C4-2B (cell line): Measurements from ENCODE around the gene BICRA.

Source experiments
- ZFX ChIP-seq: fragments of 450-650 bp; IDR thresholded peaks from 2 replicates; pipeline ENCODE4 v1.6.1; 2017
- TF ChIP-seq, protein P1 (sequence below): fragments of 450-650 bp; conservative IDR thresholded peaks from 2 replicates; pipeline ENCODE4 v1.5.1; 2017; ENCODE audit warnings: mild to moderate bottlenecking

DNA sequence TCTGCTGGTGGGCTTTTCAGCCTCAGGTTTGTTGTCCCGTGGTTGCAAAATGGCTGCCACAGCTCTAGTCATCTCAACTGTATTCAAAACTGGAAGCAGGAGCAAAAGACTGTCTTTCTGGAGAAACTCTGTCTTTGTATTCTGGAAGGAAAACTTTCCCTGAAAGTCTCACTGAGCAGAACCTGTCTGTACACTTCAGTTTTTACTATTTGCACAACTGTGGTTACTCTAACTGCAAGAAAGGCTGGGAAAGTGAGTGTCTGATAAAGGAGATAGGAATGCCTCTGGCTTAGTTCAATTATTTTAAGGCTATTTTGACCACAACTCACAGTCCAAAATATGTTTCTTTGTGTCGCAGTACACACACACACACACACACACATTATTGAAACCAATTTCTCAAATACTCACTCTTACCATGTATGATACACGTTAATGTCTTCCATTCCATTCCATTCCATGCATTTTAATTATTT is 54.5 kb downstream of the BICRA start:
- TF ChIP-seq, protein P1, sequence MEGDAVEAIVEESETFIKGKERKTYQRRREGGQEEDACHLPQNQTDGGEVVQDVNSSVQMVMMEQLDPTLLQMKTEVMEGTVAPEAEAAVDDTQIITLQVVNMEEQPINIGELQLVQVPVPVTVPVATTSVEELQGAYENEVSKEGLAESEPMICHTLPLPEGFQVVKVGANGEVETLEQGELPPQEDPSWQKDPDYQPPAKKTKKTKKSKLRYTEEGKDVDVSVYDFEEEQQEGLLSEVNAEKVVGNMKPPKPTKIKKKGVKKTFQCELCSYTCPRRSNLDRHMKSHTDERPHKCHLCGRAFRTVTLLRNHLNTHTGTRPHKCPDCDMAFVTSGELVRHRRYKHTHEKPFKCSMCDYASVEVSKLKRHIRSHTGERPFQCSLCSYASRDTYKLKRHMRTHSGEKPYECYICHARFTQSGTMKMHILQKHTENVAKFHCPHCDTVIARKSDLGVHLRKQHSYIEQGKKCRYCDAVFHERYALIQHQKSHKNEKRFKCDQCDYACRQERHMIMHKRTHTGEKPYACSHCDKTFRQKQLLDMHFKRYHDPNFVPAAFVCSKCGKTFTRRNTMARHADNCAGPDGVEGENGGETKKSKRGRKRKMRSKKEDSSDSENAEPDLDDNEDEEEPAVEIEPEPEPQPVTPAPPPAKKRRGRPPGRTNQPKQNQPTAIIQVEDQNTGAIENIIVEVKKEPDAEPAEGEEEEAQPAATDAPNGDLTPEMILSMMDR = no peak
- no peak for TF ChIP-seq ZFX
